Umbilical cord (tissue), 2 donors: ENCODE data around the gene TRIM69. TPM values are rescaled to one million over a fixed set of nuclear protein-coding genes. Genes with fewer than 3 reads are reported as not detected.

ENCODE experiments used
- DNase-seq: peaks from one replicate; pipeline ENCODE4 v3.0.0-alpha.2; 2015; ENCODE audit warnings: low spot score
- total RNA-seq: library from RNA; depleted of rRNA; stranded (reverse); fragments of >200 nt; gene quantifications from one replicate; pipeline ENCODE4 v1.2.3, GENCODE V29; 2014; ENCODE audit warnings: low replicate concordance; ENCODE audit not compliant: insufficient read depth

The TRIM69 gene
- total RNA-seq, 1 donor from 2014 or later: 19.0 TPM

- no peak for DNase-seq
These were observed 68.1 kb downstream of the TRIM69 start for GRCh38 chr15:44804298-44805046.

DNA sequence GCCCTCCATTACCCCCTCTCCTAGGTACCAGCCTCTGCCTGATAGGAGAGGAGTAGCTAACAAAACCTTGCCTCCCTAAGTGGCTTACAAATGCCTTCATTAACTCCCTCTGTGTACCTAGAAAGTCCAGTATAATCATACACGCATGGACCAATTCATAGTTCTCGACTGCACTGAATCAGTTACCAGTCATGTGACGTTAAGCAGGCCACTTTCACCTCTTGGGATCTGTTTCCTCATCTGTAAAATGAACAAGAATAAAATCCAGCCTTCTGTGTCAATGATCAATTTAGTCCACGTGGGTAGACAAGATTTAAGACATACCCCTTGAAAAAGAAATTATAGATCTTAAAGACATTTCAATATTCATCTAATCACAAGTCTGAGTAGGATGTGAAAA lies 72.2 kb downstream of the TRIM69 start:
- no peak for DNase-seq

DNA sequence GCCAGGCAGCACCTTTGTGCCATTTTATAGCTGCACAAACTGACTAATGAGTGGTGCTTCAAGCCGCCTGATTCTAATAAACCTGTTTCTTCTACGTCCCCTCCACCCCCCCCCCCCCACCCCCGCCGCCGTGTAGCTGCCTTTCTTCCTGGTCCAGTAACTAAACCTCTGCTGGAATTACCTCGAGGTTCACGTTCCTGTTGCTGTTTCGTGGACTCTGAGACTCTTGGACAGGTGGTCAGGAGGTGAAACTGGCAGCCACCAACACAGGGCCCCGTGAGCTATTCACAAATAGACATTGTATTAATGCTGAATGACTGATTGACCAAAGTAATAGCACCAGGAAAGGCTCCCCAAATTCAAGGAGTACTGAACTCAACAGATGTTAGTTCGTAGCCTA lies 73.9 kb downstream of the TRIM69 start:
- no peak for DNase-seq

GRCh38 chr15:44811337-44811736 lies 75.0 kb downstream of the TRIM69 start:
- no peak for DNase-seq

DNA sequence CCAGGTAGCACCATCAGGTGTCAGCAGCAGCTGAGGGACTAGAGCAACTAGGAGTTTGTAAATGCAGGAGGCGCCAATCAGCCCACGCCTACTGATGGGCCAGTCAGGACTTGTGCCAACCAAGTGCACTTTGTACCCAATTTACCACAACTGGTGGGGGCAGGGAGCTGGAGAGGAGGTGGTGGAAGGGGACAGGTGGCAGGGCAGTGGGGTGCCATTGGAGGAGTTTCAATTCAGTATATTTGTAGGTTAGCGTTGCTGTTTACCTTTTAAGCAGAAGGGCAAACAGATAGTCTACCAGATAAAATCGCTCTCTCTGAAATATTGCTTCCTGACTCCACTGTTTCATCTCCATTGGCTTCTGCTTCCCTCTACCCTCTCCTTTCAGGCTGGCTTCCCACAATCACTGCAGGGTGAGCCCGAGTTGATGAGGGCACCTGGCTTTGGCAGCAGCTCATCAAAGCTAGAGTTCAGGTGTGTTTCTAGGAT lies 75.7 kb downstream of the TRIM69 start:
- no peak for DNase-seq

GRCh38 chr15:44813231-44813630 lies 76.9 kb downstream of the TRIM69 start:
- no peak for DNase-seq

Other genes starting within 250 kb of the TRIM69 start
- gene EIF3J, start 199.4 kb upstream of the TRIM69 start, total RNA-seq: 31.8 TPM
- 93.4 TPM for gene SPG11, start 72.9 kb upstream of the TRIM69 start, total RNA-seq
- gene PATL2, start 25.2 kb upstream of the TRIM69 start, total RNA-seq: 0.72 TPM
- 1,826 TPM for gene B2M, start 25.0 kb upstream of the TRIM69 start, total RNA-seq
- gene TERB2, start 220.2 kb downstream of the TRIM69 start, total RNA-seq: 2.6 TPM